Measurements from ENCODE around the gene SLC16A3. TPM values are rescaled to one million over a fixed set of nuclear protein-coding genes. Genes with fewer than 3 reads are reported as not detected.

SLC16A3 gene
- total RNA-seq, 2 experiments from 2014 or later = 183 to 193 TPM

DNA sequence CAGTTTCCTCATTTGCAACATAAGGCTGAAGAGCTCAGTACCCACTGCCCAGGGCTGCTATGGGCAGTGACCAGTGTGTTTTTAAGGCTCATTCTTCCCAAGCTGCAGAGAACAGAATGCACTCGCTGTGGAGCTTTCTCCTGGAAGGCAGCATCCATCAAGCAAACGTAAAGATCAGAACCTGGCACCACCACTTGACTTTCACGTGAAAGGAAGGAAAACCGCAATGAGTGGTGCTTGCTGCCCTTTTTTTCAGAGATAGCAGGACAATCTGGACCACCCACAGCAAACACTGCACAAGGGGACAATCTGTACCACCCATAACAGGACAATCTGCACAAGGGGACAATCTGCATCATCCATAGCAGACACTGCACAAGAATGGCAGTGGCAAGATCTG lies 33.5 kb downstream of the SLC16A3 start:
- ATAC-seq (no peak), DNase-seq (no peak)
- peaks cover 40% of the 10 kb centered on the region for H3K4me1 Mint-ChIP-seq (ENCODE audit: low read depth)
- peak overlapping the region; percentile 47 for H3K27ac Mint-ChIP-seq
- TF ChIP-seq, protein P1, sequence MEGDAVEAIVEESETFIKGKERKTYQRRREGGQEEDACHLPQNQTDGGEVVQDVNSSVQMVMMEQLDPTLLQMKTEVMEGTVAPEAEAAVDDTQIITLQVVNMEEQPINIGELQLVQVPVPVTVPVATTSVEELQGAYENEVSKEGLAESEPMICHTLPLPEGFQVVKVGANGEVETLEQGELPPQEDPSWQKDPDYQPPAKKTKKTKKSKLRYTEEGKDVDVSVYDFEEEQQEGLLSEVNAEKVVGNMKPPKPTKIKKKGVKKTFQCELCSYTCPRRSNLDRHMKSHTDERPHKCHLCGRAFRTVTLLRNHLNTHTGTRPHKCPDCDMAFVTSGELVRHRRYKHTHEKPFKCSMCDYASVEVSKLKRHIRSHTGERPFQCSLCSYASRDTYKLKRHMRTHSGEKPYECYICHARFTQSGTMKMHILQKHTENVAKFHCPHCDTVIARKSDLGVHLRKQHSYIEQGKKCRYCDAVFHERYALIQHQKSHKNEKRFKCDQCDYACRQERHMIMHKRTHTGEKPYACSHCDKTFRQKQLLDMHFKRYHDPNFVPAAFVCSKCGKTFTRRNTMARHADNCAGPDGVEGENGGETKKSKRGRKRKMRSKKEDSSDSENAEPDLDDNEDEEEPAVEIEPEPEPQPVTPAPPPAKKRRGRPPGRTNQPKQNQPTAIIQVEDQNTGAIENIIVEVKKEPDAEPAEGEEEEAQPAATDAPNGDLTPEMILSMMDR (IDR thresholded peaks at IDR 0.05) = no peak
- H3K36me3 Mint-ChIP-seq (ENCODE audit: low read depth) = peaks cover 74% of the 10 kb centered on the region
- peaks cover 3% of the 10 kb centered on the region for H3K9me3 Mint-ChIP-seq
- POLR2A ChIA-PET = interaction anchor here (1.1 to 2.0 kb wide), 2 partner anchors 21 to 30 kb away, joined by 4 to 6 read pairs; no protein-coding TSS in a partner anchor
- H3K4me3 Mint-ChIP-seq = no peak overlapping the region
- CTCF ChIA-PET = interaction anchor here (1.3 kb wide), 1 partner anchor 26 kb away, joined by 3 read pairs; no protein-coding TSS in a partner anchor
- intact Hi-C loops (cut with micrococcal nuclease) = no loop called here
- no peaks in the 10 kb centered on the region for H3K27me3 Mint-ChIP-seq

DNA sequence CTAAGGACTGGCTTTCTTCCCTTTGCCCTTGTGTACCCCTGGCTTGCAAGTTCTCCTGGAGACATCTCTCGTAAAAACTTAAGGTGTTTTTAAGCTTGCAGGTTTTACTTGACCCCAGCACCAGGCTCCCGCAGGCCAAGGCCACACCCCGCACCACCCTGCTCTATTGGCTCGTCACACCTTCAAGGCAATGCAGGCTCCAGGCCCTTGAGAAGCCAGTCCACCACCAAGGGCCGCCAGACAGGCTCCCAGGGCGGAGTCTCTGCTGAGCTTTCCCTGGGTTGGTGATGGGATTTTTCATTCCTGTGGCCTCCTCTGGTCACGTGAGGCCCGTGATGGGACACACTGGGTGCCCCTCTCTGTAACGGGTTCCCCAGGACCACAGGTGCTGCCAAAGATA lies 34.8 kb downstream of the SLC16A3 start:
- Mint-ChIP-seq H3K27ac (no peak overlapping the region), H3K9me3 (peaks cover 3% of the 10 kb centered on the region), H3K36me3 (ENCODE audit: low read depth) (peaks cover 78% of the 10 kb centered on the region), H3K4me3 (no peak overlapping the region), H3K4me1 (ENCODE audit: low read depth) (peaks cover 45% of the 10 kb centered on the region), H3K27me3 (no peaks in the 10 kb centered on the region)
- intact Hi-C loops (cut with micrococcal nuclease) = no loop called here
- ATAC-seq = no peak
- no peak for DNase-seq
- ChIA-PET CTCF (interaction anchor here (1.6 kb wide), 1 partner anchor 57 kb away, joined by 5 read pairs; no protein-coding TSS in a partner anchor), POLR2A (interaction anchor here (1.4 to 2.0 kb wide), 2 partner anchors 15 to 29 kb away, joined by 4 read pairs; no protein-coding TSS in a partner anchor)
- TF ChIP-seq, protein P1 (IDR thresholded peaks at IDR 0.05) = no peak

DNA sequence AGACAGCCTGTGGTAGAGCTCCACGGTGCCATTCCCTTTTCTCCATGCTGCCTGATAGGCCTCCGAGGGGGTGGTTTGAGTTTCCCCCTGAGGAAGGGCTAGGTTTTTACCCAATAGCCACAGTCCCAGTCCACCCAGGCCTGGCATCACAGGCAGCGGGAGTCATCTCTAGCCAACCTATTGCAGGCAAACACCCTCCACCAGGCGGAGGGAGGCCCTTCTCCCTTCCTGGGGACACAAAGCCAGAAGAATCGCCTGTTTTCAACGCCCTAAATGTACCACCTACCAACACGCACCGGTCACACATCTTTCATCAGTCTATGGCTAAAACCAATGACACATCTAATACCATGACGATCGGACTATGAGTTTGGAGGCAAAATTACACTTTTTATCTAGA lies 37.3 kb downstream of the SLC16A3 start:
- DNase-seq (no peak), ATAC-seq (no peak)
- intact Hi-C loops (cut with micrococcal nuclease) = no loop called here
- Mint-ChIP-seq H3K4me3 (no peak overlapping the region), H3K9me3 (no peaks in the 10 kb centered on the region), H3K4me1 (ENCODE audit: low read depth) (peaks cover 57% of the 10 kb centered on the region), H3K36me3 (ENCODE audit: low read depth) (peaks cover 74% of the 10 kb centered on the region), H3K27ac (peak overlapping the region; percentile 70), H3K27me3 (no peaks in the 10 kb centered on the region)
- ChIA-PET POLR2A (interaction anchor here (1.0 to 1.5 kb wide), 3 partner anchors 10 to 183 kb away, joined by 3 to 4 read pairs (median 4); no protein-coding TSS in a partner anchor), CTCF (interaction anchor here (1.0 kb wide), 1 partner anchor 55 kb away, joined by 4 read pairs; no protein-coding TSS in a partner anchor)
- TF ChIP-seq, protein P1 (IDR thresholded peaks at IDR 0.05) = no peak

DNA sequence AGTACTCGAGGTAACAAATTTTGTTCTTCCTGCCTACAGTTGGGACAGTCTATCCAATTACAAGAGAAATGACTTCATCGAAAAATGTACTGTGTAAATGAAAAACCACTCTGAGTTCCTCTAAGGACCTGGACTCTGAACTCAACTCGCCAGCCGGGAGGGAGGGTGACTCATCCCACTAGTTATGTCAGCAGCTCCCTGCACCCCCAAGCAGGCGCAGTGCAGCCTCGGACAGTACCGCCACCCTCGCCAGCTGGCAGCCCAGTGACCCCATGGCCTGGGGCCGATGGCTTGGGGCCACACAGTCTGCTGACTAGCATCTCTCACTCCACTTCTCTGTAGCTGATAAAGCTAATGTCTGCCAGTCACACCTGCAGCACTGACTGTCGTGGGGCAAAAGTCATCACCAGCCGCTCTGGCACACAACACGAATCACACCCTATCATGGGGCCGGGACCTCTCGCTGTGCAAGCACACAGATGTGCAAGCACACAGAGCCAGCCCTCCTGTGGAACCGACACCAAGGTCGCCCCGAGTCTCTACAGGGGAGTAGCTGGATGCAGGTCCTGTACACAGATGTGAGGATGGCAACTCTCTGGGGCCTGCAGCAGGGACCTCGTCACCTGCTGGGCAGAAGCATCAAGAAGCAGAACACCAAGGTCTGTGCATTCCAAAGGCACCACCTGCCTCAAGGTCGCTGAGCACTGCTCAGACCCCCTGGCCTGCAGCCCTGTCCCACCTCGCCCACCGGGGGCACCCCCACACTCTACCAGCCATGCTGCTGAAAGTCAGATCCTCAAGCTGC lies 38.9 kb downstream of the SLC16A3 start:
- no peaks in the 10 kb centered on the region for H3K27me3 Mint-ChIP-seq
- H3K36me3 Mint-ChIP-seq (ENCODE audit: low read depth) = peaks cover 74% of the 10 kb centered on the region
- H3K27ac Mint-ChIP-seq = peak overlapping the region; percentile 81
- ATAC-seq (peak; percentile 73), DNase-seq (peak; percentile 65)
- peaks cover 65% of the 10 kb centered on the region for H3K4me1 Mint-ChIP-seq (ENCODE audit: low read depth)
- peak overlapping the region; percentile 11 for H3K4me3 Mint-ChIP-seq
- ChIA-PET POLR2A (interaction anchor here (0.6 to 1.4 kb wide), 5 partner anchors 19 to 77 kb away, joined by 3 to 4 read pairs (median 3); no protein-coding TSS in a partner anchor), CTCF (interaction anchor here (0.7 to 1.6 kb wide), 6 partner anchors 9 to 237 kb away, joined by 3 to 6 read pairs (median 4); no protein-coding TSS in a partner anchor)
- intact Hi-C loops (cut with micrococcal nuclease) = no loop called here
- H3K9me3 Mint-ChIP-seq = no peaks in the 10 kb centered on the region
- TF ChIP-seq, protein P1 (IDR thresholded peaks at IDR 0.05) = no peak
